Measurements from ENCODE around the gene RMP24.

GRCh38 chr18:35972197-35973000 is at the start of gene RMP24:
- no peak for TF ChIP-seq CTCF (conservative IDR thresholded peaks at IDR 0.05)
- TF ChIP-seq EZH2 (IDR thresholded peaks at IDR 0.05; ENCODE audit: low read depth) = no peak

Measured in PC-9 (cell line).